Daoy (cell line): Measurements from ENCODE around the gene C1QL3. TPM values are rescaled to one million over a fixed set of nuclear protein-coding genes. Genes with fewer than 3 reads are reported as not detected.

ENCODE experiments used
- DNase-seq: peaks from one replicate; pipeline ENCODE4 v3.0.0-alpha.2; 2015; ENCODE audit warnings: low read depth
- total RNA-seq: library from RNA; depleted of rRNA; stranded (reverse); fragments of >200 nt; shearing (Covaris generic); gene quantifications from 2 replicates; pipeline ENCODE4 v1.2.3, GENCODE V29; 2014; rRNA removed

The C1QL3 gene
- not detected in 2 replicates for total RNA-seq

GRCh38 chr10:16521311-16522016 is at the start of gene C1QL3:
Gene C1QL3, minus strand, starts transcription at chr10:16521879. Its CDS starts 814 bp downstream, at chr10:16521065.
- peak; percentile 39 for DNase-seq

- no peak for DNase-seq
Measured at GRCh38 chr10:16570731-16571130, 49.1 kb upstream of the C1QL3 start.

- DNase-seq = no peak
Measured at GRCh38 chr10:16566202-16566805, 44.6 kb upstream of the C1QL3 start.

- no peak for DNase-seq
Measured at GRCh38 chr10:16565604-16566003, 43.9 kb upstream of the C1QL3 start.

- DNase-seq = no peak
Measured at GRCh38 chr10:16562891-16563290, 41.2 kb upstream of the C1QL3 start.

- DNase-seq = no peak
Measured at GRCh38 chr10:16559236-16559773, 37.6 kb upstream of the C1QL3 start.

- DNase-seq = no peak
Measured at GRCh38 chr10:16547973-16548372, 26.3 kb upstream of the C1QL3 start.

- DNase-seq = peak; percentile 24
Measured at GRCh38 chr10:16545116-16545736, 23.5 kb upstream of the C1QL3 start.

- DNase-seq = no peak
Measured at GRCh38 chr10:16544591-16544990, 22.9 kb upstream of the C1QL3 start.

GRCh38 chr10:16544099-16544498 is 22.4 kb upstream of the C1QL3 start:
- no peak for DNase-seq

- no peak for DNase-seq
Measured at GRCh38 chr10:16536155-16536554, 14.5 kb upstream of the C1QL3 start.

- no peak for DNase-seq
Measured at GRCh38 chr10:16529853-16530252, 8.2 kb upstream of the C1QL3 start.

GRCh38 chr10:16527452-16527851 is 5.8 kb upstream of the C1QL3 start:
- DNase-seq = no peak

GRCh38 chr10:16520900-16521299 is 779 bp downstream of the C1QL3 start:
- DNase-seq = peak; percentile 60

- DNase-seq = peak; percentile 10
Measured at GRCh38 chr10:16519908-16520861, 1.5 kb downstream of the C1QL3 start.

GRCh38 chr10:16519250-16519907 is 2.3 kb downstream of the C1QL3 start:
- DNase-seq = no peak

GRCh38 chr10:16518822-16519221 is 2.9 kb downstream of the C1QL3 start:
- no peak for DNase-seq

GRCh38 chr10:16510843-16511242 is 10.8 kb downstream of the C1QL3 start:
- no peak for DNase-seq

- DNase-seq = peak; percentile 39
Measured at GRCh38 chr10:16509996-16510395, 11.7 kb downstream of the C1QL3 start.

GRCh38 chr10:16505161-16505560 is 16.5 kb downstream of the C1QL3 start:
- no peak for DNase-seq

- DNase-seq = no peak
Measured at GRCh38 chr10:16497911-16498310, 23.8 kb downstream of the C1QL3 start.
